HG02623 (cell line): ENCODE data around the gene KPTN.
"Not testable (repeated sequence)": the region's sequence is repeated elsewhere in the genome, so short reads cannot be mapped to it uniquely, and the experiment has no call there.

ENCODE experiments used
- ATAC-seq: cut with Tn5 transposase; IDR thresholded peaks from one replicate; pipeline ENCODE4 v1.9.1; 2021; ENCODE audit warnings: moderate library complexity; ENCODE audit not compliant: unreplicated experiment

KPTN gene

DNA sequence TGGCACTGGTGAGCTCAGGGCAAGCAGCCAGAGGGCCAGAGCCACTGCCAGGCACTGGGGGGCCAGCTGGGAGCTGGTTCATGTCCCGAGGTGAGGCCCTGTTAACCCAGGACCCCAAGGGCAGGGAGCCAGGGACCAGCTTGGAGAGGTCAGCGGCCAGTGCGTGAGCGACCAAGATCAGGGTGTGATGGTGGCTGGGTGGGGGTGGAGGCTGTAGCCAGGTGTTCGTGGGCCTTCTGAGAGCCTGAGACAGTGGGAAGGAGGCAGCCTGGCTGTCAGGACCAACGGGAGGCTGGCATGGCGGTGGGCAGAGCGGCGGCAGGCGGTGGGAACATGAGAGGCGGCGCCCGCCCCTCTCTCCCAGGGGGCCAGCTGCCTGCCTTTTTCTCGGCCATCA is 8.1 kb upstream of the KPTN start:
- no peak for ATAC-seq

DNA sequence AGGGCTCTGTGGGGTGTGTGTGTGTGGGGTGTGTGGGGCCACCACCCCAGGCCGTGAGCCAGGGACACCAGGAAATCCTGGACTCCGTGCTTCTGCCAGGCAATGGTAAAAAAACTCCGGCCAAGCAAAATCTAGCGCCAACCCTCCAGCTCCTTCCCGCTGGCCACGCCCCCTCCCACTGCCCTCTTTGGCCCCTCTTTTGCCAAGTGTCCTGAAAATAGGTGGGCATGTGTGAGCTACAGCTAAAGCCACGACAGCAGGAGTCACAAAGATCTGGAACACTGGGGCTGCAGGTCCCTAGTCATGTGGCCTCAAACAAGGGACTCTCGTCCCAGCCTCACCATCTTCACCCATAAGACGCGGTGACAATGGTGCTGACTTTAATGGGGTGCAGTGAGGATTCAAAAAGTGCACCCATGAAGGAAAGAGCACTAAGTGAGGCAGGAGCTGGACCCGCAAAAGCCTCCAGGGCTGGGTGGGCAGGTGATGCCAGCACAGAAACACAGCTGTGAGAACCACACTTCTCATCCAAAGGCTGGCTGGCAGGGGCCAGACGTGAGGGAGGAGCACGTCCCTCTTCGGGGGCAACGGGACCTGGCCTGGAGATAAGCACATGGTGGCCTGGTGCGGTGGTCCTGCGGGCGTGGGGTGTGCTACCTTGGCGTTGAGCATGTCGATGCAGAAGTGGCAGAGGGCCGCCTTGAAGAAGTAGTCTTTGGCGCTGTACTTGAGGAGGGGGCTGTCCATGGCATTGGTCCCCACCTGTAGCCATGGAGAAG is 7.5 kb upstream of the KPTN start:
- no peak for ATAC-seq

DNA sequence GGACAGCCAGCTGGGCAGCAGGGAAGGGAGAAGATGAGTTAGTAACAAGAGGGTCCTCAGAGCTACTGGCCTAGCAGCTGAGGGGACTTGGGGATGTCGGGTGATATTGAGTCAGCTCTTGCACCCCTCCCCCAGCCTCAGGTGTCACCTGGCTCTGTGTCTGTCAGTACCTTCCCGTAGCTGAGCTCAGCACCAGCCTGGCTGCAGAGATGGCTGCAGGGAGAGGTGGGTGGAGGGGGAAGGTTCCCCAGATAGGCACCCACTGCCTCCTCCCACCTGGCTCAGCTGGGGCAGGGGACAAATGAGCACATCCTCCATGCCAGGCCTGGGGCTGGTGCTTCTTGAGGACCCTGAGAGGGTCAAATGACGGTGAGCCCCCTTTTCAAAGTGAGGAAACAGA is 6.8 kb upstream of the KPTN start:
- no peak for ATAC-seq

DNA sequence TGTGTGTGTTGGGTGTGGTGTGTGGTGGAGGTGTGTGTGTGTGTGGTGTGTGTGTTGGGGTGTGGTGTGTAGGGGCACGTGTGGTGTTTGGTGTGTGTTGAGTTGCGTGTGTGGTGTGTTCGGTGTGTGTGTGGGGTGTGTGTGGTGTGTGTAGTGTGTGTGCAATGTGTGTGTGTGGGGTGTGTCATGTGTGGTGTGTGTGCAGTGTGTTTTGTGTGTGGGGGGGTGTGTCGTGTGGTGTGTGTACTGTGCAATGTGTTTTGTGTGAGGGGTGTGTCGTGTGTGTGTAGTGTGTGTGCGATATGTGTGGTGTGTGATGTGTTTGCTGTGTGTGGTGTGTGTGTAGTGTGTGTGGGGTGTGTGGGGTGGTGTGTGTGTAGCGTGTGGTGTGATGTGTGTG is 6.0 kb upstream of the KPTN start:
- ATAC-seq: no peak

DNA sequence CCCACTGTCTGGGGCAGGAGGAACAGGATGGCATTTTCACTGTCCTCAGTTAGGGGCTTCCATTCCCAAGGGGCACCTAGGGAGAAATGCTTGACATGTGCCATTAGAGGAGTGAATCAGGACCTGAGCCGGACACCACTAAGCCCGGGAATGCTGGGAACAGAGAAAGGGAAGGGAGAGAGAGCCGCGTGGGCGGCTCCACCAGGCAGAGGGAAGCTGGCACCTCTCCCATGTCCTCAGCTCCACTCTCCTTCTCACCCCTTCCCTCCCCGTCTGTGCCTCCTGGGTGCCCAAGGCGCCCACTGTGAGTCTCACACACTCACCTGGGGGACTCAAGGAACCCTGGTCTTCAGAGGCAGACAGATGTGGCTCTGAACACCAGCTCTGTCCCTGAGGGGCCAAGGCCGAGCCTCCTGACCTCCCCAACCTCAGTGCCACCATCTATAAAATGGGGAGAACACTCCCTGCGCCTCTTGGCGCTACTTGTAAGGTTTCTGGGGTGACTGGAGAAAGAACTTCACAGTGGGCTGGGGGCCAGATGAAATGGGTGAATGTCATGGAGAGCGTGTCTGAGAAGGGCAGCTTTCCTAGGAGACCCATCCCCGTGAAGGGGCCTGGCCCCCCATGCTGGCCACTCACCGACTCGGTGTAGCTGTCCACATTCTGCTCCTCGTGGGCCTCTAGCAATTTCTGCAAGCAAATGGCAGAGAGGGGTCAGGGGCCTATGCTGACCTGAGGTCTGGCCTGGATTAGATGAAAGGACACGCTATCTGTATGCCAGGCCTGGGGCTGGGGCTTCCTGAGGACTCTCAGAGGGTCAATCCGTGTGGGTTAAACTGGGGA is 5.3 kb upstream of the KPTN start:
- ATAC-seq: no peak

DNA sequence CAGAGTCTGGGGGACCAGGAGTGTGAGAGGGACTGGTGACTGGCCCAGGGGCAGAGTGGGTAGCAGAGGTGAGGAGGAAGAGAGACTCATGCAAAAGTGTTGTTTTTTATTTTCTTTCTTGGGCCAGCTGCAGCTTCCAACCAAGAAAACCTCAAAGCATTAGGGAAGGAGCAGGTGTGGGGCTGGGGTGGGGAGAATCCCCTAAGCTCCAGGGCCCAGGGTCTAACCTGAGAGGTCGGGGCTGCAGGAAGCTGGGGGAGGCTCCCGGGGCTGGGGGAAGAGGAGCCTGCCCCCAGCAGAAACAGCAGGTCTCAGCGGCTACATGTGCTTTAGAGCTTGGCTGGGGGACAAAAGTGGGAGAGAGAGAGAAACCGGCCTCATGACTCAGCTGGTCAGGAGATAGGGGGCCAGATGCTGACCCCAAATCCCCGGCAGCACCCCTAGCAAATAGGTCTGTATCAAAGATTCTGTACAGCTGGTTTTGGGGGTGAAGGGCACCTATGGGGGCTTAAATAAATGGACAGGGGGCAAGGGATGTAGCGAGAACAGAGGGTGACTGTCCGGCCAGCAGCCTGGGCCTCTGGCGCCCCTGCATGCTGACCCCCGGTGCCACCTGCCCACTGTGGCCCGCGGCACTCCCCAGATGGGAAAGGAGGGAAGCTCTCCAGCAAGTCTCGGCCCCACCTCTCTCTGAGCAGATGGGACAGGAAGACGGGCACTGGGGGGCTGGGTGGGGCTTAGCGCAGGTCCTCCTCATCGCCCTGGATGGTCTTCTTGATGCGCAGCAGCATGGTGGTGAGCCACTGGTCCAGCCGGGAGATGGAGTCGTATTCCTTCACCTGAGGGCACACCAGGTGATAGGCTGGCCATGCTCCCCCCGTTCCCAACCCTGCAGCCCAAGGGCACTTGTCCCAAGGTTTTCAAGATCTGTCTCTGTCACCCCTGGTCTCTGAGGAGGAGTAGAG is 3.8 kb upstream of the KPTN start:
- no peak for ATAC-seq

DNA sequence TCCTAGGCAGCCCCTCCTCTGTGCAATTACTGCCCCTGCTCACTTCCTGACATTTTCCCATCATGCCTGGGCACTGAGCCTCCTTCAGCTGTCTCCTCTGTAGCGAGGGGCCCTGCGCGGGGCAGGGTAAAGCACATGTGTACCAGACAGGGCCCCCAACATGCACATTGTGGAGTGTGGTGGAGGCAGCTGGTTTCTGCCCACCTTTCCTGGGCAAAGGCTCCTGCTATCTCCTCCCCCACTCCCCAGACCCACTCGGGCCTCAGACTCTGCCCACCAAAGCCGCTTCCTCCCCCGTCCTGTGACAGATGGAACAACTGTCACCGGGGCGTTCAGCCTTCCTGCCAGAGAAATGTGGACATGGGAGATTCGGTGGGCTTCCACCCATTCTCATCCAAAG is 2.9 kb upstream of the KPTN start:
- ATAC-seq: no peak

DNA sequence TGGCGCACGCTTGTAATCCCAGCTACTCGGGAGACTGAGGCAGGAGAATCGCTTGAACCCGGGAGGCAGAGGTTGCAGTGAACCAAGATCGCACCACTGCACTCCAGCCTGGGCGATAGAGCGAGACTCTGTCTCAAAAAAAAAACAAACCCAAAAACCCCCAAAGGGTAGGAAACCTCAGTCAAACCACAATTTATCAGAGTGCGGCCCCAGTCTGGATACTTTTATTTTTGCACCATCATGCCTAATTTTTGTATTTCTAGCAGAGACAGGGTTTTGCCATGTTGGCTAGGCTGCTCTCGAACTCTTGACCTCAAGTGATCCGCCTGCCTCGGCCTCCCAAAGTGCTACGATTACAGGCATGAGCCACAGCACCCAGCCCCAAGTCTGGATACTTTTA is 2.2 kb upstream of the KPTN start:
- not testable (repeated sequence) for ATAC-seq

DNA sequence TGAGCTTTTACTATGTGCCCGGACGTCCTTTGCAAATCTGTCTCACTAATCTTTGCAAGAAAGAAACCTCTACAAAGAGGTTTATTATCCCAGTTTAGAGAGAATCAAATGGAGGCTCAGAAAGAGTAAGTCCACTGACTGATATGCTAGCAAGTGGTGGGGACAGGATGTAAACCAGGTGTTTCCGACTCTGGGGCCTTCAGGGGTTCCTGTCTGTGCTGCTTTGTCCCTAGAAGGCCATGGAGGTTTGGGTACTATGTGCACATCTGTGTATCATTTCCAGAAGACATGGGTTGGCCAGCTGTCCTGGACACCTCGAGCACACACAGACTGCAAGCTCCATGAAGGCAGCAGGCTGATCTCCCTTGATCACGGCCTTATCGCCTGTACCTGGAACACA is 1.2 kb upstream of the KPTN start:
- no peak for ATAC-seq

DNA sequence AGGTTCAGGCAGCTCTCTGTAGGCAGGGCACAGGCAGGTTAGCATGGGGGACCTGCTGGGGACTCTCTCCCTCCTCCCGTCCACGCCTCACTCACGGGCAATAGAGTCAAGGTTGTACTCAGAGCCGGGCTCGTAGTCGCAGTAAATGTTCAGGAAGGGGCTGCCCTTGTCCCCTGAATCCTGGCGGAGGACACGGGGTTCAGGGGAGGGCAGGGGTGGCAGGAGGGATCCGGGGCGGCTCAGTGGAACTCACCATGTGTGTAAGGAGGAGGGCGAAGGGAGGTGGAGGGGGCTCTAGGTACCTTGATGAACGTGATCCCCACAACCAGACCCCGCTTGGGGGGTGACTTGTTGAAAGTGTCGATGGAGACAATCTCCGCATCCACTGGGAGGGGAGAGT is 819 bp downstream of the KPTN start:
- ATAC-seq: no peak

DNA sequence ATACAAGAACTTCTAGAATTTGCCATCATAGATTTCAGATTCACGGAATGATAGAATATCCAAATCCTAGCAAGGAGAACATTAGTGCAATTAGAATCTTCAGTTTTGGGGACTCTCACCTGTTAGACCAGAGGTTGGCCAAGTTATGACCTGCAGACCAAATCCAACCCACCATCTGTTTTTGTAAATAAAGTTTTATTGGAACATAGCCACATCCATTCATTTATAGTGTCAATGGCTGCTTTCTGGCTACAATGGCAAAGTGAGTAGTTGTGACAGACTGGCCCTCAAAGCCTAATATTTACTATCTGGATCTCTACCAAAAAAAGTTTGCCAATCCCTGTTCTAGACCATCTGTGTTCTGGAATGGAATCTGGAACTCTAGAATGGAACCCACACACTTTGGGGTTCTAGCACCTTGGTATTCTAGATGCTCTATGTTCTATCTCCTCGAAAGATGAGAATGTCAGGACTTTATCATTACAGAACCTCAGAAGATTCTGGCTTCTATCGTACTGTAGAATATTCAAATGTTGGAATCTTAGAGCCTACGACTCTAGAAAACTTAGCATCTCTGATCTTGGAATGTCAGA is 2.5 kb downstream of the KPTN start:
- no peak for ATAC-seq

DNA sequence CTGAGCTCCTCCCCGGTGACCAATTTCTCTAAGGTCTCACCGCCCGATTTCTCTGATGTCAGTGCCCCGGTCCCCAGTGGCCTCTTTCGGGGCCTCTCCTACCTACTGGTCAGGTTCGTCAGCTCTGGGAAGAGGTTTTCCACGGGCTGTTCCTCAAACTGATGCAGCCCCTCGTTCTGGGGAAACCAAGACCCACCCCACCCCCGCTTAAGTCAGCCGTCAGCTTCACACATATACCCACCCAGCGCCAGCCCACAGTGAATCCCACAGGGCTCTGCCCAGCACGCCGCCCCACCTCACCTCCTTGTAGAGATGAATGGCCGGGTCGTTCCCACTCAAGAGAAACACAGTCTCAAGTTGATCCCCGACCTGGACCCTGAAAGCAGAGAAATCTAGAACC is 3.4 kb downstream of the KPTN start:
- ATAC-seq: no peak

DNA sequence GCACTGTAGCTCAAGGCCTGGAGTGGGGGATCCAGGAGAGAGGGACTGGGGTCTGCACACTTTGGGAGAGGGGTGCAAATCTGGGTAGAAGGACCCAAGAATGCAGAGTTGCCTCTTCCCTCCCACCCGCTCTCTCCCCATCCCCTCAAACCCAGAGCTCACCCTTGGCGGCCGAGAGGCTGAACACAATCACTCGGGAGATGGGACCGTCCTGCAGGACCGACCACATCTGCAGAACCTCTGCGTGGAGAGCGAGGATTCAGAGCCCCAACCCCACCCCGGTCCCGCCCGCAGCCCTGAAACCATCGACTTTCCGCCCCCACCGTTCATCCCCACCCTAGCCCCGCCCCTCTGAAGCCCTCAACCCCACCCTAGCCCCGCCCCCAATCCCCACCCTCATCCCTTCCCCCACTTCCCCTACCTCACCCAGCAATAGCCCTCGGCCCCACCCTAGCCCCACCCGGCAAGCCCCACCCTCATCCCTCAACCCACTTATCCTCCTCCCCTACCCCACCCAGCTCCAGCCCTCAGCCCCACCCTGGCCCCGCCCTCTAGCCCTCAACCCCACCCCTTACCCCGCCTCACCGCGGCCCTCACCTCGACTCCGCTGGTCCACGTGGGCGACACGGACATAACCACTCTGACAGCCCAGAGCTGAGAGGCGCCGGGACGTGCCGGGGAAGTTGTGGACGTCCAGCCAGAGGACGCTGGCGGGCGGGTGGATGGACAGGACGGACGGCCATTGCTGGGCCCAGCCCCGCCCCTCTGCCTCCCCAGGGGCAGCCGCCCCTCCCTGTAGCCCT is 4.1 kb downstream of the KPTN start:
- no peak for ATAC-seq

DNA sequence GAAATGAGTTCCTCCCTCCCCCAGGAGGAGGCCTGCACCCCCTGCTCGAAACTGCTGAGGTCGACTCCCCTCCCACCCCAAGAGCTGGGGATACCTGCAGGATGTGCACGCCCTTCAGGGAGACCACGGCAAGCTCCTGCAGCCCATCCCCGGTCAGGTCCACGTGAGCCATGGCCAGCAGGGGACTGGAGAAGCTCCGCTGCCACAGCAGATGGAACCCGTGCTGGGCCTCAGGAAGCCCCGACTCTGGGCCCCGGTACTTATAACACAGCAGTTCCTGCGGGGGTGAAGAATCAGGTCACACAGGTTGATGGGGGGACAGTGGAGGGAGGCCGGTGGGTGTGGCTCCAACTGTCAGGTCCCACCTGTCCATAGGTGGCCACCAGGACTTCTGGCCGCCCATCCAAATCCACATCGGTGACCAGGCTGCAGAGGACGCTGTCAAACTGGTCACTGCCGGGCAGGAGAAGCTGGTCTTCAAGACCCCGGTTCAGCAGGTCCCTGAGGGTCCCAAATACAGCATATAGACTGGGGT is 7.5 kb downstream of the KPTN start:
- ATAC-seq: no peak

DNA sequence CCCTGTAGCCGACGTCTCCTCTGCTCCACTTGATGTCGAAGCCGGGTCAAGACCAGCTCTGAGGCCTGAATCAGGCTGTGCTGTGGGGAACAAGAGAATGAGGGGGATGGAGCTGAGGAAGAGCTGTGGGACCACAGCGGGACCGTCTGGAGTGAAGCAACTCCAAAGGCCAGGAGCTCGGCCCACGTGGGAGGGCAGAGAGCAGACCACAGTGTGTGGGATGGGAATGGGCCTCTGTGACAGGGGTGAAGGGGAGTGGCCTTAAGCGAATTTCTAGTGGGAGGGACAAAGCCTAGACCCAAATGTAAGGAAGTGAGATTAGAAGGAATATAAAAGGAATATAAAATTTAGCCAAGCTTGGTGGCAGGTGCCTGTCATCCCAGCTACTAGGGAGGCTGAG is 8.6 kb downstream of the KPTN start:
- ATAC-seq: no peak

DNA sequence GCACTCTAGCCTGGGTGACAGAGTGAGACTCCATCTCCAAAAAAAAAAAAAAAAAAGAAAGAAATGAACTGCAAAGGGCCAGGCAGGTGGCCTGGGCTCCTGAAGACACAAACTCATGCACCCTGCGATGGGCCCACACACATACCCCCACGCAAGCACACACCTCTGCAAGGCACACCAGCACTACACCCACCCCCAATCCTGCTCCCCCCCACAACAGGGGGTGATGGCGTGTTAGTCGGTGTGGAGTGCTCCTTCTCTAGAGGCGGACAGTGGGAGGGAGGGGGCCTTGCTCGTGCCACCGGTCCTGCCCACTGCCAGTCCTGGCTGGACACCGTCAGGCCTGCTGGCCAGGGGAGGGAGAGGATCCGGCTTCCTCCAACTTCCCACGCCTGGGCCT is 10.7 kb downstream of the KPTN start:
- no peak for ATAC-seq

DNA sequence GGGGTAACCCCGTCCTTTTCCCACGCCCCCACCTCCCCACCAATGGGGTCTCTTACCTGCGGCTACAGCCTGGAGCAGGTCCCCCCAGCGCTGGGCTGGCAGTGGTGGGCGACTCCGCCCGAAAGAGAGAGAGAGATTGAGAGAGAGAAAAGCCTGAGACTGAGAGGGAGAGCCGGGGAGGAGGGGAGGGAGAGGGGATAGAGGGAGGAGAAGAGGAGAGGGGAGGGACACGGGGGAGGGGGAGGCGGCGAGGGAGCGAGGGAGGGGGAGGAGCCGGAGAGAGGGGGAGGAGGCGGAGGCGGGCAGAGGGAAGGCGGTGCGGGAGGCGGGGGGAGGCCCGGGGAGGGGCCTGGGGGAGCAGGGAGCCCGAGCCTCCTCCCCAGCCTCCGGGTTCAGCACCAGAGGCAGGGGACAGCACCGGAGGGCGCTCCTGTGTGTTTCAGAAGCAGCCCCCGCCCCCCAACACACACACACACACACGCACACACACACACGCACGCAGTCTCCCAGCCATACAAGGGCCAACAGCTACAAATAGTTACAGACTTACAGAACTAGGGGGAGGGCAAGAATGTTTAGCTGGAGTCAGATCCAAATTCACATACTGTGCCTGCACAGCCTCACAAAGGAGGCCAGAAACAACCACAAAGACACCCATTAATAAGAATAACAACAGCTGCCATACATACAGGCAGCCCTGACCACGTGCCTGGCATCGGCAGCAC is 12.1 kb downstream of the KPTN start, which contains the start of gene SLC8A2:
TSS of gene SLC8A2 (minus strand) at position 161 of the 725 bp plus-strand sequence. CDS start 5,490 bp downstream, outside the sequence.
- no peak for ATAC-seq

DNA sequence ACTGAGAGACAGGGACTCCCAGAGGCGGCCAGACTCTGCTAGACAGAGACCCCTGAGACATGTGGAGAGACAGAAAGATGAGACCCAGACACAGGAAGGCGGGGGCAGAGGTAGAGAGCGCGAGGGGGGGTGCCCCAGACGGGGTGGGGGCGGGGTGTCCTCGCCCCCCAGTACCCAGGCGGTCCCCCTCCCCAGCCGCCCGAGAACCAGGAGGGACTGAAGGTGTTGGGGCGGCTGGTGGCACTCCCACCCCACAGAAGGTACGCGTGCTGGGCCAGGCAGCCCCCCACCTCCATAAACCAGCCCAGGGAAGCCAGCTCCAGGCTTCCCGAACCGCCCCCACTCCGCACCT is 12.7 kb downstream of the KPTN start:
- no peak for ATAC-seq
